ENCODE results near the gene DIPK1B.
"Not testable (repeated sequence)": the region's sequence is repeated elsewhere in the genome, so short reads cannot be mapped to it uniquely, and the experiment has no call there.

DIPK1B gene

GRCh38 chr9:136700304-136700703, 12.1 kb upstream of the DIPK1B start:
- DNase-seq: no peak

GRCh38 chr9:136700959-136701667, 11.3 kb upstream of the DIPK1B start:
- peak; percentile 83 for DNase-seq

GRCh38 chr9:136701668-136702053, 10.7 kb upstream of the DIPK1B start:
- DNase-seq: no peak

- no peak for DNase-seq
Measured at GRCh38 chr9:136703276-136703860, 9.0 kb upstream of the DIPK1B start.

GRCh38 chr9:136704741-136705140, 7.6 kb upstream of the DIPK1B start:
- not testable (repeated sequence) for DNase-seq

GRCh38 chr9:136705564-136705963, 6.8 kb upstream of the DIPK1B start:
- no peak for DNase-seq

- DNase-seq: no peak
Measured at GRCh38 chr9:136707011-136707410, 5.4 kb upstream of the DIPK1B start.

- DNase-seq: no peak
Measured at GRCh38 chr9:136707849-136708517, 4.4 kb upstream of the DIPK1B start.

GRCh38 chr9:136709454-136710109, 2.8 kb upstream of the DIPK1B start:
- no peak for DNase-seq

GRCh38 chr9:136710543-136710942, 1.8 kb upstream of the DIPK1B start:
- DNase-seq: no peak

- DNase-seq: not testable (repeated sequence)
Measured at GRCh38 chr9:136711219-136711648, 1.1 kb upstream of the DIPK1B start.

GRCh38 chr9:136712690-136713544, 545 bp downstream of the DIPK1B start:
- DNase-seq: no peak

- DNase-seq: no peak
Measured at GRCh38 chr9:136713550-136713949, 1.2 kb downstream of the DIPK1B start.

- DNase-seq: no peak
Measured at GRCh38 chr9:136714096-136714892, 1.9 kb downstream of the DIPK1B start.

GRCh38 chr9:136714893-136715274, 2.5 kb downstream of the DIPK1B start:
- DNase-seq: no peak

- DNase-seq: no peak
Measured at GRCh38 chr9:136717399-136717798, 5.0 kb downstream of the DIPK1B start.

GRCh38 chr9:136718345-136719194, 6.2 kb downstream of the DIPK1B start:
- DNase-seq: no peak

- peak; percentile 16 for DNase-seq
Measured at GRCh38 chr9:136719195-136719880, 7.0 kb downstream of the DIPK1B start.

GRCh38 chr9:136720251-136720897, 8.0 kb downstream of the DIPK1B start:
- peak; percentile 15 for DNase-seq

GRCh38 chr9:136720898-136721338, 8.5 kb downstream of the DIPK1B start:
- peak; percentile 16 for DNase-seq
